Measurements from ENCODE around the gene ANAPC7. TPM values are rescaled to one million over a fixed set of nuclear protein-coding genes. Genes with fewer than 3 reads are reported as not detected.

ANAPC7 gene
- total and polyA plus RNA-seq, 4 donors, result 27.3 to 49.9 (median 41.9) TPM

DNA sequence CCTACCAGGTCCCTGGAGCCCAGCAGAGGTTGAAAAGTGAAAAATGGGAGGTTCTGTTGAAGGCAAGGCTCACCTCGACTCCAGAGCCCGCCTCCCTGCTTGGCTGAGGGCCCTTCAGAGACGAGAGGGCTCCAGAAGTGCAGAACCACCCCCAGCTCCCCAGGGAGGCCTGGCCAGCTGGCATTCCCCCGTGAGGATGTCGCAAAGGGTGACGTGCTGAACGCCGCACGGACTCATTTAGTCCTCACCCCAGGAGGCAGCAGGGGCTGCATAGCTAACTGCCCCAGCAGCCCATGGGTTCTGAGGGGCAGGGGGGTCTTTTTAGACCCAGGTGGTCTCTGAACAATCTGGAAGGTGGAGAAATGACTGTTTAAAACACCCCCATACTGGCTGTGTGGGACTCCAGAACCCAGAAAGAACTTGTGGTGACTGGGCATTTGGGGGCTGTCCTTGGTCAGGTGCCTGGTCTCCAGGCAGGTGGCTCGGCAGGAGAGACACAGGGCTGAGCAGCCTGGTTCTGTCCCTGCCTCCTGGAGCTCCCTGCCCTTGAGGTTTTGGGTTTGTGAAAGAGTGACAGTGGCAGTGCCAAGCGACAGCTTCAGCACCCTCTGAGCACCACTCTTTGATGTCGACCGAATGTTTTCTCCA, 32.0 kb downstream of the ANAPC7 start:
- 61 to 62% methylated on average over 13 of the region's 13 CpGs for WGBS, 2 donors
- Histone ChIP-seq H3K9ac (ENCODE audit: insufficient read depth in 1 of 2, low read length in 2 of 2) (no peak overlapping the region), H3K4me1 (ENCODE audit: control insufficient read depth in 5 of 5, insufficient read depth in 5 of 5, low read length in 5 of 5) (peaks cover 0 to 12% (median 5%) of the 10 kb centered on the region in 5 donors), H3K27me3 (ENCODE audit: control insufficient read depth in 3 of 3, insufficient read depth in 3 of 3, low read length in 2 of 3) (no peaks in the 10 kb centered on the region), H3K36me3 (ENCODE audit: control insufficient read depth in 4 of 4, insufficient read depth in 4 of 4, low read length in 4 of 4) (peaks cover 12 to 39% (median 25%) of the 10 kb centered on the region in 4 donors), H3K27ac (ENCODE audit: low read depth in 1 of 2, low read length in 1 of 2) (no peak overlapping the region), H3K4me3 (no peak overlapping the region), H3K9me3 (ENCODE audit: control insufficient read depth in 4 of 4, insufficient read depth in 3 of 4, low read length in 3 of 4) (no peaks in the 10 kb centered on the region)
- DNase-seq, result peak; percentile 33 to 69 (median 69)
- peak; percentile 67 for ATAC-seq (ENCODE audit: insufficient read depth, low FRiP score)
- TF ChIP-seq, protein P1, sequence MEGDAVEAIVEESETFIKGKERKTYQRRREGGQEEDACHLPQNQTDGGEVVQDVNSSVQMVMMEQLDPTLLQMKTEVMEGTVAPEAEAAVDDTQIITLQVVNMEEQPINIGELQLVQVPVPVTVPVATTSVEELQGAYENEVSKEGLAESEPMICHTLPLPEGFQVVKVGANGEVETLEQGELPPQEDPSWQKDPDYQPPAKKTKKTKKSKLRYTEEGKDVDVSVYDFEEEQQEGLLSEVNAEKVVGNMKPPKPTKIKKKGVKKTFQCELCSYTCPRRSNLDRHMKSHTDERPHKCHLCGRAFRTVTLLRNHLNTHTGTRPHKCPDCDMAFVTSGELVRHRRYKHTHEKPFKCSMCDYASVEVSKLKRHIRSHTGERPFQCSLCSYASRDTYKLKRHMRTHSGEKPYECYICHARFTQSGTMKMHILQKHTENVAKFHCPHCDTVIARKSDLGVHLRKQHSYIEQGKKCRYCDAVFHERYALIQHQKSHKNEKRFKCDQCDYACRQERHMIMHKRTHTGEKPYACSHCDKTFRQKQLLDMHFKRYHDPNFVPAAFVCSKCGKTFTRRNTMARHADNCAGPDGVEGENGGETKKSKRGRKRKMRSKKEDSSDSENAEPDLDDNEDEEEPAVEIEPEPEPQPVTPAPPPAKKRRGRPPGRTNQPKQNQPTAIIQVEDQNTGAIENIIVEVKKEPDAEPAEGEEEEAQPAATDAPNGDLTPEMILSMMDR (IDR thresholded peaks at IDR 0.05; ENCODE audit: control extremely low read depth, extremely low read depth), result no peak

- ATAC-seq (ENCODE audit: insufficient read depth, low FRiP score), result peak; percentile 12
- Histone ChIP-seq H3K36me3 (ENCODE audit: control insufficient read depth in 4 of 4, insufficient read depth in 4 of 4, low read length in 4 of 4) (peaks cover 8 to 36% (median 23%) of the 10 kb centered on the region in 4 donors), H3K9ac (ENCODE audit: insufficient read depth in 1 of 2, low read length in 2 of 2) (no peak overlapping the region), H3K4me3 (no peak overlapping the region), H3K27ac (ENCODE audit: low read depth in 1 of 2, low read length in 1 of 2) (peak overlapping the region in 1 of 2 donors; percentile 28), H3K27me3 (ENCODE audit: control insufficient read depth in 3 of 3, insufficient read depth in 3 of 3, low read length in 2 of 3) (no peaks in the 10 kb centered on the region), H3K4me1 (ENCODE audit: control insufficient read depth in 5 of 5, insufficient read depth in 5 of 5, low read length in 5 of 5) (peaks cover 0 to 20% (median 10%) of the 10 kb centered on the region in 5 donors), H3K9me3 (ENCODE audit: control insufficient read depth in 4 of 4, insufficient read depth in 3 of 4, low read length in 3 of 4) (no peaks in the 10 kb centered on the region)
- TF ChIP-seq, protein P1 (IDR thresholded peaks at IDR 0.05; ENCODE audit: control extremely low read depth, extremely low read depth), result no peak
- 63 to 85% methylated on average over 13 of the region's 13 CpGs for WGBS, 2 donors
- no peak for DNase-seq
Measured at GRCh38 chr12:110370732-110371231, 32.7 kb downstream of the ANAPC7 start.

DNA sequence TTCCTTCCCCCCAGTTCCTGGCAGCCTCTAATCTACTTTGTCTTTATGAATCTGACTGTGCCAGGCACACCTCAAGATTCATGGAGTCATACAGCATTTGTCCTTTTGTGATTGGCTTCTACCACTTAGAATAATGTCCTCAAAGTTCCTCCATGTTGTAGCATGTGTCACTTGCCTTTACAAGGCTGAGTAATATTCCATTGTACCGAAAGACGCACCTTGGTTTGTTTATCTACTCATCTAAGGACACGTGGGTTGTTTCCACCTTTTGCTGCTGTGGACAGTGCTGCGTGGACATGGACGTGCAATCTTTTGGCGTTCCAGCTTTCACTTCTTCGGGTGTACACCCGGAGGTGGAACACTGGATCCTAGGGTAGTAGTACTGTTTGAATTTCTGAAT, 33.5 kb downstream of the ANAPC7 start:
- WGBS, 2 donors, result 96 to 98% methylated on average over 8 of the region's 8 CpGs
- Histone ChIP-seq H3K9ac (ENCODE audit: insufficient read depth in 1 of 2, low read length in 2 of 2) (no peak overlapping the region), H3K27ac (ENCODE audit: low read depth in 1 of 2, low read length in 1 of 2) (no peak overlapping the region), H3K27me3 (ENCODE audit: control insufficient read depth in 3 of 3, insufficient read depth in 3 of 3, low read length in 2 of 3) (no peaks in the 10 kb centered on the region), H3K36me3 (ENCODE audit: control insufficient read depth in 4 of 4, insufficient read depth in 4 of 4, low read length in 4 of 4) (peaks cover 5 to 33% (median 15%) of the 10 kb centered on the region in 4 donors), H3K9me3 (ENCODE audit: control insufficient read depth in 4 of 4, insufficient read depth in 3 of 4, low read length in 3 of 4) (no peaks in the 10 kb centered on the region), H3K4me3 (no peak overlapping the region), H3K4me1 (ENCODE audit: control insufficient read depth in 5 of 5, insufficient read depth in 5 of 5, low read length in 5 of 5) (peaks cover 0 to 26% (median 10%) of the 10 kb centered on the region in 5 donors)
- TF ChIP-seq, protein P1 (IDR thresholded peaks at IDR 0.05; ENCODE audit: control extremely low read depth, extremely low read depth), result no peak
- DNase-seq (no peak), ATAC-seq (ENCODE audit: insufficient read depth, low FRiP score) (no peak)

All from lung (tissue), 12 donors.